ENCODE results near the gene WNT6. TPM values are rescaled to one million over a fixed set of nuclear protein-coding genes. Genes with fewer than 3 reads are reported as not detected.

WNT6 gene
- total RNA-seq, 2 experiments from 2014 or later = 0.25 to 0.34 TPM

DNA sequence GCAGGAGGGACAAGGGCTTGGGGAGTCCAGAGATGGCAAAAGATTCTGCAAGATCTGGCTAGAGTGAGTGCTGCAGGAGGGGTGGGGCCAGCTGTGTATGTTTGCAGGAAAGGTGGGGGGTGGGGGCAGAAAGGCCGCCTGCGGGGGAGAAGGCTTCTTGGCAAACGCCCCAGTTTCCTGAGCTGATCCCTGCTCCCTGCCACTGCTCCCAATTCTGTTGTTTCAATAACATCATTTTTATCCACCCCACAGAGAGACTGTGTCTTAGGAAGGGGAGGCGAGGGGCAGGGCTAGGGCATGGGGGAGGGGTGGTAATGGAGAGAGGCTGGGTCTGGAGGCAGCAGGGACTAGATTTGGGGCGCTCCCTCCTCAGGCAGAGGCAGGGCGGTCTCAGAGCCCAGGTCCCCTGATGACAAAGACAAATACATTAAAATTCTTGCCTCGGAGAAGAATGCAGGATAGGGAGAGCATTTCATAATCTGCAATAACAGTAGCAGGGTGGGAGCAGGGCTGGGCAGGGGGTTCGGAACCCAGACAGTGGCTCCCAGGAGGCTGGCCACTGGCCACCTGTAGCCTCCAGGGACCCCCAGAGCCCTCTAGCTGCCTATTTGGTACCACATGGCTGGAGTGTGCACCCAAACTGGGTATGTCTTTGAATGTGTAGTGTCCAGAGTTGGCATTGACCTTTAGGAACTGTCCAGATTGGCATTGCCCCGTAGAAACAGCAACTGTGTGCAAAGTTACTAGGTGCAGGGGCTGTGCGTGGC lies 2.1 kb upstream of the WNT6 start:
- DNase-seq (no peak), ATAC-seq (no peak)
- ChIA-PET POLR2A (interaction anchor here (0.6 to 1.5 kb wide), 3 partner anchors 11 to 107 kb away, joined by 3 to 5 read pairs (median 5); no protein-coding TSS in a partner anchor), CTCF (interaction anchor here (0.6 to 7.6 kb wide), 6 partner anchors 8 to 297 kb away, joined by 3 to 63 read pairs (median 4); partner anchors contain the start of gene PLCD4)
- Mint-ChIP-seq H3K36me3 (ENCODE audit: low read depth) (no peaks in the 10 kb centered on the region), H3K27me3 (peaks cover 84% of the 10 kb centered on the region), H3K27ac (no peak overlapping the region), H3K4me3 (no peak overlapping the region), H3K9me3 (no peaks in the 10 kb centered on the region), H3K4me1 (ENCODE audit: low read depth) (peaks cover 10% of the 10 kb centered on the region)
- intact Hi-C loops (cut with micrococcal nuclease) = loop anchor here (5.0 kb wide), 1 partner anchor 125 kb away; no protein-coding TSS in a partner anchor
- TF ChIP-seq, protein P1, sequence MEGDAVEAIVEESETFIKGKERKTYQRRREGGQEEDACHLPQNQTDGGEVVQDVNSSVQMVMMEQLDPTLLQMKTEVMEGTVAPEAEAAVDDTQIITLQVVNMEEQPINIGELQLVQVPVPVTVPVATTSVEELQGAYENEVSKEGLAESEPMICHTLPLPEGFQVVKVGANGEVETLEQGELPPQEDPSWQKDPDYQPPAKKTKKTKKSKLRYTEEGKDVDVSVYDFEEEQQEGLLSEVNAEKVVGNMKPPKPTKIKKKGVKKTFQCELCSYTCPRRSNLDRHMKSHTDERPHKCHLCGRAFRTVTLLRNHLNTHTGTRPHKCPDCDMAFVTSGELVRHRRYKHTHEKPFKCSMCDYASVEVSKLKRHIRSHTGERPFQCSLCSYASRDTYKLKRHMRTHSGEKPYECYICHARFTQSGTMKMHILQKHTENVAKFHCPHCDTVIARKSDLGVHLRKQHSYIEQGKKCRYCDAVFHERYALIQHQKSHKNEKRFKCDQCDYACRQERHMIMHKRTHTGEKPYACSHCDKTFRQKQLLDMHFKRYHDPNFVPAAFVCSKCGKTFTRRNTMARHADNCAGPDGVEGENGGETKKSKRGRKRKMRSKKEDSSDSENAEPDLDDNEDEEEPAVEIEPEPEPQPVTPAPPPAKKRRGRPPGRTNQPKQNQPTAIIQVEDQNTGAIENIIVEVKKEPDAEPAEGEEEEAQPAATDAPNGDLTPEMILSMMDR (IDR thresholded peaks at IDR 0.05) = no peak

- Mint-ChIP-seq H3K4me1 (ENCODE audit: low read depth) (peaks cover 10% of the 10 kb centered on the region), H3K9me3 (no peaks in the 10 kb centered on the region), H3K27ac (no peak overlapping the region), H3K4me3 (no peak overlapping the region), H3K36me3 (ENCODE audit: low read depth) (no peaks in the 10 kb centered on the region), H3K27me3 (peaks cover 83% of the 10 kb centered on the region)
- ChIA-PET CTCF (interaction anchor here (0.6 to 7.6 kb wide), 8 partner anchors 8 to 297 kb away, joined by 3 to 63 read pairs (median 3); partner anchors contain the start of gene PLCD4), POLR2A (interaction anchor here (1.4 to 1.5 kb wide), 2 partner anchors 10 to 40 kb away, joined by 5 read pairs; no protein-coding TSS in a partner anchor)
- no peak for ATAC-seq
- intact Hi-C loops (cut with micrococcal nuclease) = loop anchor here (5.0 kb wide), 1 partner anchor 124 kb away; no protein-coding TSS in a partner anchor
- DNase-seq = no peak
- TF ChIP-seq, protein P1 (IDR thresholded peaks at IDR 0.05) = no peak
Observed at GRCh38 chr2:218858138-218858445, 1.5 kb upstream of the WNT6 start.

DNA sequence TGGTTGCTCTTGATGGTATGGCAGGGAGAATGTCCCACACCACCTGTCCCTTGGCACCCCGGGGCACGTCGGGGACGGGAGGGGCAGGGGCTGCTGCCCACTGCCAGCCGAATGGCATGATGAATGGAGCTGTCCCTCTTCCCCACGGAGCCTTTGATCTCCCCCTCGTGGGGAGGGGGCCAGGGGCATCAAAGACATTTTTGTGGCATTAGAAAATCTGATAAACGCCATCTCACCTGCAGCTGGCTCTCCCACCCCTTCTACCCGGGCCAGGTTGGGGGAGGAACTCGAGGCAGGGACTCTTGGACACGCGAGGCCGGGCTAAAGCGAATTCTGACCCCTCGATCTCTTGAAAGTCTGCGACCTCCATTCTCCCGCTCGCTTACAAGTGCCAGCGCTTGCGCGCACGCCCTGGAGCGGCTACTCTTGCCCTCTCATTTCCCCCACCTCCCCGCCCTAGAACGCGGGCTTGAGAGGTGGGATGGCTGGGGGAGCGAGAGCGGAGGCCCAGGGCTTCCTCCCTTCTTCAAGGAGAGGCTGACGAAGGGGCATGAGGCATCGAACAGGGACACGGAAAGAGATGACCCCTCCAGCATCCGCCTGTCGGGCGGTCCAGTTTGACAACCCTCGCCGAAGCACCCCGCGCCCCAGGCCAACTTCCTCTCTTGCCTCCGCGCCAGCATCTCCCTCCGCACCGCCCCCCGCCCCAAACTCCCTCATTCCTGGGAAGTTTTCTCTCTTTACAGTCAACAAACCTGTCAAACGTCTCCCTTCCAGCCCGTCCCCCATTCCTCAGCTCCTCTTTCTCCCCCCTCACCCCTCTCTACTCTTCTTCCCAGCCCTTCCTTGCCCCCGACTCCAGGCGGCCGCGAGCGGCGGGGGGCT lies 692 bp upstream of the WNT6 start:
- Mint-ChIP-seq H3K27ac (no peak overlapping the region), H3K4me1 (ENCODE audit: low read depth) (peaks cover 10% of the 10 kb centered on the region), H3K4me3 (peak overlapping the region; percentile 37), H3K27me3 (peaks cover 81% of the 10 kb centered on the region), H3K36me3 (ENCODE audit: low read depth) (no peaks in the 10 kb centered on the region), H3K9me3 (no peaks in the 10 kb centered on the region)
- TF ChIP-seq, protein P1 (IDR thresholded peaks at IDR 0.05) = no peak
- ATAC-seq = no peak
- CTCF ChIA-PET = interaction anchor here (0.7 to 7.6 kb wide), 11 partner anchors 9 to 296 kb away, joined by 3 to 63 read pairs (median 4); no protein-coding TSS in a partner anchor
- DNase-seq = no peak
- intact Hi-C loops (cut with micrococcal nuclease) = loop anchor here (5.0 kb wide), 1 partner anchor 123 kb away; no protein-coding TSS in a partner anchor
- POLR2A ChIA-PET = interaction anchor here (0.6 to 1.5 kb wide), 4 partner anchors 9 to 80 kb away, joined by 3 to 5 read pairs (median 4); no protein-coding TSS in a partner anchor

DNA sequence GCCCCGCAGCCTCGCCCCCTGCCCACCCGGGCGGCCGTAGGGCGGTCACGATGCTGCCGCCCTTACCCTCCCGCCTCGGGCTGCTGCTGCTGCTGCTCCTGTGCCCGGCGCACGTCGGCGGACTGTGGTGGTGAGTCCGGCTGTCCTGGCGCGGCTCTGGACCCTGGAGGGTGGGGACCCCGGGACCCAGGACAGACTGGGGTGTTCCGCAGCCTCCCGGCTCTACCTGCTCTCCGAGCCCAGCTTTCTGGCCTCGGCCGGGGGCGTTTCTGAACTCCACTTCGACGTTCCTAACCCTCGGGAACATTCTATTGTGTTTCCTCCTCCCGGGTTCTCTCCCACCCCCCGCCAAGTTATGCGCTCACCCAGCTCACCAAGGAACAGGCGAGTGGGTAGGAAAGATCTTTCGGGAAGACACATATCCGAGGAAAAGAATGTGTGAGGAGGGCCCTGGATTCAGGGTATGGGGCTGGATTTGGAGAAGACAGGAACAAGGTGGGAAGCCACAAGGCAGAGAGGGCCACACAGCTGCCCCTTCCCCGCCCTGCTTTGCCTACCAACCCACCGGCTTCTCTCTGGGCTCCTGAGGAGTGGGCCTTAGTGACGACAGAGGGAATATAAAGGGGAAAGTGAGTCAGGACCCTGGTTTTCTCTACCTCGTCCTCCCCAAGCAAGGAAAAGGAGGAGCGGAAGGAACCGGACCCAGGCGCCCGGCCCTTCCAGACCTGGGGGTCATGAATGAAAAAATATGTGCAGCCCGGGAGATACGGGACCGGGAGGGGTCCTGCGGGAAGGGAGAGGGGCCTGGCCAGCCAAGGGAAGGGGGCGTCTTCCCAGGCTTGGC lies 605 bp downstream of the WNT6 start:
- CTCF ChIA-PET = interaction anchor here (0.6 to 7.6 kb wide), 8 partner anchors 9 to 149 kb away, joined by 3 to 63 read pairs (median 6); no protein-coding TSS in a partner anchor
- no peak for DNase-seq

More for the DNA sequence above, 605 bp downstream of the WNT6 start:
- Mint-ChIP-seq H3K27ac (no peak overlapping the region), H3K4me3 (peak overlapping the region; percentile 11), H3K36me3 (ENCODE audit: low read depth) (no peaks in the 10 kb centered on the region), H3K9me3 (no peaks in the 10 kb centered on the region), H3K4me1 (ENCODE audit: low read depth) (peaks cover 10% of the 10 kb centered on the region), H3K27me3 (peaks cover 73% of the 10 kb centered on the region)
- TF ChIP-seq, protein P1 (IDR thresholded peaks at IDR 0.05) = no peak
- intact Hi-C loops (cut with micrococcal nuclease) = loop anchor here (5.0 kb wide), 1 partner anchor 122 kb away; no protein-coding TSS in a partner anchor
- no peak for ATAC-seq
- POLR2A ChIA-PET = interaction anchor here (1.4 kb wide), 2 partner anchors 74 to 85 kb away, joined by 3 read pairs; no protein-coding TSS in a partner anchor

Data from activated CD8-positive, alpha-beta T cell treated with anti-CD3 and anti-CD28 coated beads for 36 hours (primary cell).